HepG2 (cell line): Measurements from ENCODE around the gene POLR2H. TPM values are rescaled to one million over a fixed set of nuclear protein-coding genes. Genes with fewer than 3 reads are reported as not detected.
A peak's percentile ranks its signal among the peaks of the same experiment; 100 is the strongest.

Source experiments
- ATAC-seq: fragments of 200-7000 bp; cut with Tn5 transposase; 3 replicates; pipeline ENCODE4 v1.9.1; 2020; ENCODE audit warnings: mild to moderate bottlenecking, moderate library complexity
- BruUV-seq: library from RNA; stranded (reverse); fragments of 400-500 nt; replicated peaks from 2 replicates; lab custom pipeline; 2021; lab: Mats Ljungman, UMichigan
- CTCF ChIA-PET: fragments of 300-600 bp; formaldehyde crosslinking; extraction: SDS; loops from one replicate; lab custom pipeline; 2021; ENCODE audit warnings: low total read pairs, inconsistent platforms, low intra/inter-chr PET ratio; lab: Yijun Ruan, JAX
- POLR2A ChIA-PET: fragments of 350-600 bp; sonication (Branson Sonifier 250); formaldehyde crosslinking; loops from one replicate; lab custom pipeline; 2020; ENCODE audit warnings: antibody characterized with exemption, inconsistent platforms; lab: Yijun Ruan, JAX
- DNase-seq: peaks from one replicate; pipeline ENCODE4 v3.0.0-alpha.2; 2015; ENCODE audit warnings: low spot score
- FAIRE-seq: peaks from 3 replicates; lab custom pipeline; 2011; peaks lifted over from hg19 to GRCh38; lab: Jason Lieb, UNC
- H2AFZ ChIP-seq: one replicate; pipeline ENCODE4 v1.6.1; 2011; ENCODE audit warnings: low read length, inconsistent platforms
- H3K27ac ChIP-seq: fragments of 300-600 bp; 3 replicates; pipeline ENCODE4 v1.8.0; 2011; ENCODE audit warnings: mixed run types, mild to moderate bottlenecking, mixed read lengths, low read length, inconsistent platforms; ENCODE audit not compliant: insufficient read depth; ENCODE audit errors: extremely low read length
- H3K27me3 ChIP-seq, 2 experiments: fragments of 200-600 bp in 1 of 2; 2 replicates in 1 of 2; 3 replicates in 1 of 2; pipeline versions ENCODE4 v1.6.0 to v1.8.0; 2011; ENCODE audit warnings: low read length in 2 of 2, mild to moderate bottlenecking in 2 of 2, moderate library complexity in 2 of 2, inconsistent platforms in 1 of 2; ENCODE audit not compliant: insufficient read depth in 2 of 2, control insufficient read depth in 1 of 2
- H3K36me3 ChIP-seq, 2 experiments: fragments of 200-600 bp in 1 of 2; replicated peaks in 1 of 2; 2 replicates in 1 of 2; 3 replicates in 1 of 2; pipeline versions ENCODE4 v1.5.1 to v1.8.0; 2011; ENCODE audit warnings: low read length in 2 of 2, inconsistent platforms in 1 of 2; ENCODE audit not compliant: insufficient read depth in 2 of 2, control insufficient read depth in 1 of 2
- H3K4me1 ChIP-seq: 2 replicates; pipeline ENCODE4 v1.5.1; 2012; ENCODE audit warnings: low read length, inconsistent platforms; ENCODE audit not compliant: insufficient read depth
- H3K4me2 ChIP-seq: 2 replicates; pipeline ENCODE4 v1.6.0; 2011; ENCODE audit warnings: low read depth, low read length, inconsistent platforms
- H3K4me3 ChIP-seq, 3 experiments: fragments of 200-600 bp in 1 of 3; sonication (generic), shearing (Covaris generic) in 1 of 3; replicated peaks in 1 of 3; 2 replicates each; pipeline ENCODE4 v1.5.1; 2011 to 2016; ENCODE audit warnings: low read length in 3 of 3, inconsistent platforms in 2 of 3, low read depth in 2 of 3, mild to moderate bottlenecking in 2 of 3, control low read depth in 1 of 3, mixed read lengths in 1 of 3; ENCODE audit not compliant: insufficient read depth in 1 of 3
- H3K79me2 ChIP-seq: one replicate; pipeline ENCODE4 v1.6.1; 2011; ENCODE audit warnings: low read length, inconsistent platforms; ENCODE audit not compliant: insufficient read depth
- H3K9ac ChIP-seq: 2 replicates; pipeline ENCODE4 v1.6.0; 2011; ENCODE audit warnings: mild to moderate bottlenecking, low read depth, low read length, inconsistent platforms; ENCODE audit not compliant: insufficient read depth
- H3K9me3 ChIP-seq: 2 replicates; pipeline ENCODE4 v1.5.1; 2012; ENCODE audit warnings: mild to moderate bottlenecking, low read length
- H4K20me1 ChIP-seq: 2 replicates; pipeline ENCODE4 v1.6.0; 2011; ENCODE audit warnings: inconsistent platforms, mild to moderate bottlenecking, low read length, moderate library complexity; ENCODE audit not compliant: insufficient read depth
- ATF7-NPFF ChIP-seq: sonication (generic); formaldehyde crosslinking; IDR thresholded peaks from 2 replicates; pipeline ENCODE4 v1.8.1; 2023; ENCODE audit warnings: mild to moderate bottlenecking, low read depth, missing genetic modification reagents, moderate library complexity
- CEBPZ ChIP-seq: IDR thresholded peaks from 2 replicates; pipeline ENCODE4 v1.6.1; 2012; ENCODE audit warnings: low read length, improper control_type of control experiment
- GRHL1 ChIP-seq: sonication (generic); formaldehyde crosslinking; conservative IDR thresholded peaks from 2 replicates; pipeline ENCODE4 v1.8.0; 2022; ENCODE audit warnings: missing genetic modification reagents
- HOXA3 ChIP-seq: sonication (generic); formaldehyde crosslinking; IDR thresholded peaks from 2 replicates; pipeline ENCODE4 v1.5.0; 2020; ENCODE audit warnings: missing genetic modification reagents
- KDM5B ChIP-seq: sonication (generic); formaldehyde crosslinking; IDR thresholded peaks from 2 replicates; pipeline ENCODE4 v1.4.0; 2020; ENCODE audit warnings: missing genetic modification reagents, mild to moderate bottlenecking, borderline replicate concordance
- KLF6 ChIP-seq: IDR thresholded peaks from 2 replicates; pipeline ENCODE4 v1.8.0; 2016; ENCODE audit warnings: missing biosample characterization, missing genetic modification reagents
- SNAPC5 ChIP-seq: sonication (generic); formaldehyde crosslinking; IDR thresholded peaks from 2 replicates; pipeline ENCODE4 v1.8.1; 2023; ENCODE audit warnings: mild to moderate bottlenecking, missing genetic modification reagents, borderline replicate concordance
- SPEN ChIP-seq: sonication (generic); formaldehyde crosslinking; IDR thresholded peaks from 2 replicates; pipeline ENCODE4 v1.5.1; 2020; ENCODE audit warnings: low read depth, mild to moderate bottlenecking, missing genetic modification reagents
- THAP11 ChIP-seq: IDR thresholded peaks from 2 replicates; pipeline ENCODE4 v1.6.1; 2016; ENCODE audit warnings: missing biosample characterization, missing genetic modification reagents
- TRIM24 ChIP-seq: sonication (generic); formaldehyde crosslinking; IDR thresholded peaks from 2 replicates; pipeline ENCODE4 v1.8.0; 2022; ENCODE audit warnings: mild to moderate bottlenecking, missing genetic modification reagents
- ZMYM4 ChIP-seq: sonication (generic); formaldehyde crosslinking; IDR thresholded peaks from 2 replicates; pipeline ENCODE4 v1.8.1; 2023; ENCODE audit warnings: mild to moderate bottlenecking, missing genetic modification reagents
- ZNF263 ChIP-seq: sonication (generic); formaldehyde crosslinking; IDR thresholded peaks from 2 replicates; pipeline ENCODE4 v1.4.0; 2020; ENCODE audit warnings: missing genetic modification reagents
- ZNF530 ChIP-seq: sonication (generic); formaldehyde crosslinking; IDR thresholded peaks from 2 replicates; pipeline ENCODE4 v1.5.0; 2020; ENCODE audit warnings: low read depth, mild to moderate bottlenecking, missing genetic modification reagents
- ZNF678 ChIP-seq: sonication (generic); formaldehyde crosslinking; IDR thresholded peaks from 2 replicates; pipeline ENCODE4 v1.4.0; 2020; ENCODE audit warnings: mild to moderate bottlenecking, missing genetic modification reagents
- ZSCAN21 ChIP-seq: sonication (generic); formaldehyde crosslinking; IDR thresholded peaks from 2 replicates; pipeline ENCODE4 v1.8.0; 2022; ENCODE audit warnings: mild to moderate bottlenecking, missing genetic modification reagents, moderate library complexity, borderline replicate concordance
- WGBS: methylation state at CpG from one replicate; pipeline ENCODE4 v1.1.6; 2017; ENCODE audit warnings: low lambda C conversion rate; 5-methylcytosine and 5-hydroxymethylcytosine counted together
- in situ Hi-C: cut with HindIII; loops from 2 replicates; pipeline ENCODE4 v1.10.0; 2017; ENCODE audit warnings: low pct_unique_long_range_greater_than_20kb; ENCODE audit not compliant: extremely low pct_ligation_motif_present
- intact Hi-C: fragments of 100-400 bp; cut with micrococcal nuclease; formaldehyde crosslinking; loops from one replicate; pipeline ENCODE4 v1.10.0; 2022; ENCODE audit not compliant: unreplicated experiment
- polyA plus RNA-seq, 8 experiments: library from polyadenylated mRNA; depleted of rRNA in 3 of 8; stranded (reverse) in 7 of 8; unstranded in 1 of 8; fragments of >200 nt; fragmentation: Illumina TruSeq in 4 of 8; extraction: Trizol in 4 of 8; gene quantifications; 2 replicates each; pipeline versions ENCODE4 v1.2.1 to v1.2.3, GENCODE V29; 2011 to 2016; ENCODE audit warnings: low read depth in 4 of 8, missing spikeins in 1 of 8, mixed read lengths in 1 of 8; ENCODE audit not compliant: insufficient read depth in 1 of 8
- total RNA-seq, 5 experiments: library from RNA; depleted of rRNA; stranded (reverse); fragments of >200 nt; fragmentation: Illumina TruSeq; extraction: Trizol; gene quantifications; 2 replicates each; pipeline ENCODE4 v1.2.3, GENCODE V29; 2016; ENCODE audit warnings: low read depth in 1 of 5

Gene POLR2H
- total and polyA plus RNA-seq, 2 of the 13 experiments (the other 11 are each of a cell fraction or from before 2014, with no cell fraction given): 118 to 194 TPM

GRCh38 chr3:184388936-184389230, 27.4 kb downstream of the POLR2H start:
- H3K27me3 ChIP-seq: no peaks in the 10 kb centered on the region
- H3K36me3 ChIP-seq: peaks cover 9 to 27% of the 10 kb centered on the region in 2 experiments; a peak in 4 of 5 replicates
- no peak overlapping the region for H3K9ac ChIP-seq
- FAIRE-seq (no peak), DNase-seq (no peak), ATAC-seq (no peak)
- H4K20me1 ChIP-seq: no peaks in the 10 kb centered on the region
- BruUV-seq: no TSS peak
- H3K27ac ChIP-seq: no peak overlapping the region
- H2AFZ ChIP-seq: no peak overlapping the region
- WGBS: 90% methylated on average over 1 of the region's 8 CpGs
- no peaks in the 10 kb centered on the region for H3K79me2 ChIP-seq
- H3K9me3 ChIP-seq: no peaks in the 10 kb centered on the region
- H3K4me1 ChIP-seq: no peaks in the 10 kb centered on the region
- TF ChIP-seq SNAPC5 (CRISPR knock-in tag) (no peak), ZNF263 (CRISPR knock-in tag) (peak; percentile 70)
- intact Hi-C loops: no loop called here
- CTCF ChIA-PET: no interaction called here
- no peak overlapping the region for H3K4me2 ChIP-seq
- POLR2A ChIA-PET: interaction anchor here (1.2 to 1.3 kb wide), 2 partner anchors 9 to 17 kb away, joined by 5 read pairs; partner anchors contain the start of gene CHRD
- in situ Hi-C loops: no loop called here
- no peak overlapping the region for H3K4me3 ChIP-seq

- no peak overlapping the region for H2AFZ ChIP-seq
- CTCF ChIA-PET: no interaction called here
- no peak for FAIRE-seq
- no peaks in the 10 kb centered on the region for H3K79me2 ChIP-seq
- no peaks in the 10 kb centered on the region for H3K9me3 ChIP-seq
- H3K27me3 ChIP-seq: no peaks in the 10 kb centered on the region
- BruUV-seq: TSS peak; percentile 44
- in situ Hi-C loops (no loop called here), intact Hi-C loops (no loop called here)
- no peak overlapping the region for H3K4me2 ChIP-seq
- no peaks in the 10 kb centered on the region for H3K4me1 ChIP-seq
- H4K20me1 ChIP-seq: no peaks in the 10 kb centered on the region
- ATAC-seq: no peak
- H3K27ac ChIP-seq: no peak overlapping the region
- WGBS: 80% methylated on average over 5 of the region's 5 CpGs
- POLR2A ChIA-PET: interaction anchor here (1.2 to 1.3 kb wide), 2 partner anchors 9 to 18 kb away, joined by 5 read pairs; partner anchors contain the start of gene CHRD
- no peak for DNase-seq
- no peak overlapping the region for H3K4me3 ChIP-seq
- H3K9ac ChIP-seq: no peak overlapping the region
- H3K36me3 ChIP-seq: peaks cover 8 to 24% of the 10 kb centered on the region in 2 experiments; a peak in 4 of 5 replicates
- TF ChIP-seq CEBPZ (no peak), THAP11 (CRISPR knock-in tag) (no peak), ZSCAN21 (no peak), GRHL1 (no peak), TRIM24 (CRISPR knock-in tag) (no peak), KLF6 (CRISPR knock-in tag) (no peak), ATF7-NPFF (CRISPR knock-in tag) (no peak), HOXA3 (CRISPR knock-in tag) (no peak), ZNF530 (CRISPR knock-in tag) (no peak), ZMYM4 (no peak), ZNF678 (CRISPR knock-in tag) (no peak), KDM5B (CRISPR knock-in tag) (no peak), SPEN (no peak)
Observed at GRCh38 chr3:184389384-184389783, 27.9 kb downstream of the POLR2H start.
